Measurements from ENCODE around the gene MYO9B. TPM values are rescaled to one million over a fixed set of nuclear protein-coding genes. Genes with fewer than 3 reads are reported as not detected.

MYO9B gene
- total RNA-seq, 1 donor from 2014 or later: 137 TPM

- no peaks in the 10 kb centered on the region for H3K27me3 ChIP-seq
- intact Hi-C loops (cut with DNase I): no loop called here
- ATAC-seq (no peak), DNase-seq (no peak)
- H3K27ac ChIP-seq: peak overlapping the region; percentile 24
- H3K36me3 ChIP-seq: no peaks in the 10 kb centered on the region
- H3K4me3 ChIP-seq: no peak overlapping the region
- peaks cover 11% of the 10 kb centered on the region for H3K4me1 ChIP-seq
- H3K9me3 ChIP-seq: no peaks in the 10 kb centered on the region
- TF ChIP-seq CTCF (IDR thresholded peaks at IDR 0.05): no peak
These were observed 172.6 kb downstream of the MYO9B start for GRCh38 chr19:17248011-17248776.

GRCh38 chr19:17249887-17250548 is 174.4 kb downstream of the MYO9B start:
- Histone ChIP-seq H3K4me3 (no peak overlapping the region), H3K27ac (no peak overlapping the region), H3K4me1 (peaks cover 11% of the 10 kb centered on the region), H3K9me3 (no peaks in the 10 kb centered on the region), H3K27me3 (no peaks in the 10 kb centered on the region), H3K36me3 (no peaks in the 10 kb centered on the region)
- no peak for ATAC-seq
- no peak for DNase-seq
- TF ChIP-seq CTCF (IDR thresholded peaks at IDR 0.05): no peak
- intact Hi-C loops (cut with DNase I): no loop called here

GRCh38 chr19:17254636-17255035 is 179.1 kb downstream of the MYO9B start:
- Histone ChIP-seq H3K9me3 (no peaks in the 10 kb centered on the region), H3K4me3 (no peak overlapping the region), H3K36me3 (no peaks in the 10 kb centered on the region), H3K27ac (no peak overlapping the region), H3K4me1 (no peaks in the 10 kb centered on the region), H3K27me3 (no peaks in the 10 kb centered on the region)
- intact Hi-C loops (cut with DNase I): no loop called here
- no peak for ATAC-seq
- DNase-seq: no peak
- TF ChIP-seq CTCF (IDR thresholded peaks at IDR 0.05): no peak

- ATAC-seq (peak; percentile 90), DNase-seq (peak; percentile 77)
- Histone ChIP-seq H3K9me3 (no peaks in the 10 kb centered on the region), H3K27me3 (no peaks in the 10 kb centered on the region), H3K4me1 (no peaks in the 10 kb centered on the region), H3K4me3 (no peak overlapping the region), H3K36me3 (no peaks in the 10 kb centered on the region), H3K27ac (peak overlapping the region; percentile 11)
- no peak for TF ChIP-seq CTCF (IDR thresholded peaks at IDR 0.05)
- intact Hi-C loops (cut with DNase I): no loop called here
These were observed 179.6 kb downstream of the MYO9B start for GRCh38 chr19:17255150-17255621.

GRCh38 chr19:17256130-17256529 is 180.6 kb downstream of the MYO9B start:
- TF ChIP-seq CTCF (IDR thresholded peaks at IDR 0.05): no peak
- no peak overlapping the region for H3K4me3 ChIP-seq
- no peaks in the 10 kb centered on the region for H3K4me1 ChIP-seq
- no peaks in the 10 kb centered on the region for H3K36me3 ChIP-seq
- no peak for ATAC-seq
- no peaks in the 10 kb centered on the region for H3K27me3 ChIP-seq
- no peak for DNase-seq
- H3K27ac ChIP-seq: no peak overlapping the region
- intact Hi-C loops (cut with DNase I): no loop called here
- no peaks in the 10 kb centered on the region for H3K9me3 ChIP-seq
